ENCODE data around the gene NEK6.

DNA sequence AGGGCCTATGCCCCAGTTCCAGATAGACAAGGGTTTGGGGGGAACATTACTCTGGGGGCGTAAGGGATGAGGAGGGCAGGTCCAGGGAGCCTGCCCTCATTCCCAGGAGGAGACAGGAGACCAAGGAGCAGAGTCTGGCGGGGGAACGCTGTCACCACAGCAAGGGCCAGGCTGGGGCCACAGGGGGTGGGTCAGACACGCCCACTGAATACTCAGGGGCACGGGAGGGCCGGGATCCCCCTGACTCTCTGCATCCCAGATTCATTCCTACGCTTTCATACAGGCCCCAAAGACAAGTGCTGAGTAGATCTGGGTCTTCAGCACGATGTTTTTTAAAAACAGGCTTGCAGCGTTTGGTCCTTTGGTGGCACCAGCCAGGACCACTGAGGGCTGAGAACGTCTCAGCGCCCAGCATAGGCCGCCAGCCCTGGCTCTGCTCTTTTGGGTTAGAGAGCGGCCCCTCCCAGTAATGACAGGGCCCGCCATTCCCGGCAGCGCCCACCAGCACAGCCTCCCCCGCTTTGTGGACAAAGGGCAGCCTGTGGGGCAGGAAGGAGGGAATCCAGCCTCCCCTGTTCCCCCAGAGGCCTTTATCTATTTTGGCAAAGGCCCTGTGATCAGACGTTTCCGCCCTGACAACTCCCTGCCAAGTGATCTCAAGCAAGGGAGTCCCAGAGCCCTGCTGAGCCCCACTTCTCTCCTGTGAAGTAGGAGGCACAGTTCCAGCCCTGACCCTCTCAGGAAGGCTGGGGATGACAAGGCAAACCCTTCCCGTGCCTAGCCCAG lies 24.9 kb downstream of the NEK6 start:
- TF ChIP-seq, protein P1, sequence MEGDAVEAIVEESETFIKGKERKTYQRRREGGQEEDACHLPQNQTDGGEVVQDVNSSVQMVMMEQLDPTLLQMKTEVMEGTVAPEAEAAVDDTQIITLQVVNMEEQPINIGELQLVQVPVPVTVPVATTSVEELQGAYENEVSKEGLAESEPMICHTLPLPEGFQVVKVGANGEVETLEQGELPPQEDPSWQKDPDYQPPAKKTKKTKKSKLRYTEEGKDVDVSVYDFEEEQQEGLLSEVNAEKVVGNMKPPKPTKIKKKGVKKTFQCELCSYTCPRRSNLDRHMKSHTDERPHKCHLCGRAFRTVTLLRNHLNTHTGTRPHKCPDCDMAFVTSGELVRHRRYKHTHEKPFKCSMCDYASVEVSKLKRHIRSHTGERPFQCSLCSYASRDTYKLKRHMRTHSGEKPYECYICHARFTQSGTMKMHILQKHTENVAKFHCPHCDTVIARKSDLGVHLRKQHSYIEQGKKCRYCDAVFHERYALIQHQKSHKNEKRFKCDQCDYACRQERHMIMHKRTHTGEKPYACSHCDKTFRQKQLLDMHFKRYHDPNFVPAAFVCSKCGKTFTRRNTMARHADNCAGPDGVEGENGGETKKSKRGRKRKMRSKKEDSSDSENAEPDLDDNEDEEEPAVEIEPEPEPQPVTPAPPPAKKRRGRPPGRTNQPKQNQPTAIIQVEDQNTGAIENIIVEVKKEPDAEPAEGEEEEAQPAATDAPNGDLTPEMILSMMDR (conservative IDR thresholded peaks at IDR 0.05; ENCODE audit: low read depth, low read length): no peak
- TF ChIP-seq EZH2 (IDR thresholded peaks at IDR 0.05; ENCODE audit: low read length, unreplicated experiment): no peak
- no peak for TF ChIP-seq EZH2phosphoT487 (IDR thresholded peaks at IDR 0.05; ENCODE audit: borderline replicate concordance, low read length)
